ENCODE measurements around the gene KIF6. TPM values are rescaled to one million over a fixed set of nuclear protein-coding genes. Genes with fewer than 3 reads are reported as not detected.

KIF6 gene
- polyA plus RNA-seq, 4 donors = 0.18 to 1.2 TPM; not detected in 2

DNA sequence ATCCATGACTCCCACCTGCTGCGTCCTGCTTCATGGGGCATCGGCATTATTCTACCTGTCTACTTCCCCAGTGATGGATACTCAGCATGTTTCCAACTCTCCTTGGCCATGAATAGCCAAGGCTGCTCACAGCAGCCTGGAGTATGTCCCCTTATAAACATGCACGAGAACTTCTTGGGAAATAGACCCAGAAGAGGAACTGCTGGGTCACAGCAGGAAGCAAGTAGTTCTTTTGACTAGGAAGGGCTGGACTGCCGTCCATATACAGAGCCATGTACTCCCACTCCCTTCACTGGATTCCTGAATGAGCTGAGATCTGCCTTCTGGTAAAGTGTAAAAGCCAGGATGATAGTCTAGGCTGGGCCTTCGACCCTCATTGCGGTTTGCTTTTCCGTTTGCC is 296.4 kb downstream of the KIF6 start:
- no peak for FAIRE-seq

DNA sequence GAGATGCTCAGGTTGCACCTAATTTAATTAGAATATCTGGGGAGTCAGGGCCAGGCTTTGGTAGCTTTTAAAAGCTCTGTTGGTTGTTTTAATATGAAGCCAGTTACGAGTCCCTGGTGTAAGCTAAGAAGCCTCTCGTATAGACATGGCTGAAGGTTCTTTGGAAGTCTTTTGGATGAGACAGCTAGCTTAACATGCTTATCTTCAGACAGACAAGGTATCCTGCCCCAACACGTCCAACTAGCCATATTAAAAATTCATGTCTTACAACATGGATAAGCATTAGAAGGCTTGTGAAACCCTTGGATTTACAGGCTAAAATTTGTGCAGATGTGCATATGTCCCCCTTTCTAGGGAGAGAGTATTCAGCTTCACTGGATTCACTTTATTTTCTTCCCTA is 297.1 kb downstream of the KIF6 start:
- Histone ChIP-seq H3K4me3 (ENCODE audit: low read depth in 1 of 3, low read length in 3 of 3) (no peak overlapping the region), H3K36me3 (ENCODE audit: control insufficient read depth in 3 of 3, insufficient read depth in 2 of 3, low read depth in 1 of 3, low read length in 3 of 3) (no peaks in the 10 kb centered on the region), H3K4me1 (ENCODE audit: control insufficient read depth in 3 of 3, insufficient read depth in 2 of 3, low read depth in 1 of 3, low read length in 2 of 3) (peaks cover 0 to 2% (median 2%) of the 10 kb centered on the region in 3 donors), H3K27me3 (ENCODE audit: control insufficient read depth in 3 of 3, insufficient read depth in 3 of 3, low read length in 3 of 3) (no peaks in the 10 kb centered on the region), H3K9me3 (ENCODE audit: control insufficient read depth in 2 of 2, insufficient read depth in 1 of 2, low read depth in 1 of 2, low read length in 1 of 2) (no peaks in the 10 kb centered on the region), H3K27ac (ENCODE audit: low read depth in 1 of 3, low read length in 2 of 3) (no peak overlapping the region)
- DNase-seq = no peak
- FAIRE-seq = no peak
- WGBS, 3 donors = 81 to 86% (median 86%) methylated on average over 3 of the region's 3 CpGs

More for the DNA sequence above, 296.4 kb downstream of the KIF6 start:
- Histone ChIP-seq H3K36me3 (ENCODE audit: control insufficient read depth in 3 of 3, insufficient read depth in 2 of 3, low read depth in 1 of 3, low read length in 3 of 3) (no peaks in the 10 kb centered on the region), H3K4me3 (ENCODE audit: low read depth in 1 of 3, low read length in 3 of 3) (no peak overlapping the region), H3K4me1 (ENCODE audit: control insufficient read depth in 3 of 3, insufficient read depth in 2 of 3, low read depth in 1 of 3, low read length in 2 of 3) (peaks cover 0 to 2% (median 2%) of the 10 kb centered on the region in 3 donors), H3K27ac (ENCODE audit: low read depth in 1 of 3, low read length in 2 of 3) (no peak overlapping the region), H3K27me3 (ENCODE audit: control insufficient read depth in 3 of 3, insufficient read depth in 3 of 3, low read length in 3 of 3) (no peaks in the 10 kb centered on the region), H3K9me3 (ENCODE audit: control insufficient read depth in 2 of 2, insufficient read depth in 1 of 2, low read depth in 1 of 2, low read length in 1 of 2) (no peaks in the 10 kb centered on the region)
- WGBS, 3 donors = 82 to 92% (median 89%) methylated on average over 7 of the region's 7 CpGs
- DNase-seq = no peak

DNA sequence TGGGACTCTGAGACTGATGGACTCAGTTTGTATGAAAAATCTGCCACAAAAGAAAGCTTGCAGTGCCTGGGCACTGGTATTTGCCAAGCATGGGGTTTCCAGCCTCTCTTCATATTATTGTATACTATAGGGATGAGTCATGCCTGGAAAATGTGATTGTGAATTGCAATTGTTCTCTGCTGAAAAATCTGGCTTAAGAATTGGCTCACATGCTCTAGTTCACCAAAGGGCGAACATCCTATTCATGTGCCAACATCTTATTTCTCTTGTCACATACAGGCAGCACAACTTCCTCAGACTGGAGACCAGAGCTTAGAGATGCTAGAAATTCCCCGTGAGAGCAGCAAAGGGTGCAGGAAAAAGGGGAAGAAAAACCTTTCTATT is 299.1 kb downstream of the KIF6 start:
- WGBS, 3 donors = 55 to 84% (median 67%) methylated on average over 2 of the region's 2 CpGs
- no peaks in the 10 kb centered on the region for H3K9me3 ChIP-seq (ENCODE audit: control insufficient read depth in 2 of 2, insufficient read depth in 1 of 2, low read depth in 1 of 2, low read length in 1 of 2)
- DNase-seq (no peak), FAIRE-seq (no peak)
- no peak overlapping the region for H3K4me3 ChIP-seq (ENCODE audit: low read depth in 1 of 3, low read length in 3 of 3)
- H3K27me3 ChIP-seq (ENCODE audit: control insufficient read depth in 3 of 3, insufficient read depth in 3 of 3, low read length in 3 of 3) = no peaks in the 10 kb centered on the region
- H3K27ac ChIP-seq (ENCODE audit: low read depth in 1 of 3, low read length in 2 of 3) = no peak overlapping the region
- H3K4me1 ChIP-seq (ENCODE audit: control insufficient read depth in 3 of 3, insufficient read depth in 2 of 3, low read depth in 1 of 3, low read length in 2 of 3) = peaks cover 0 to 2% (median under 1%) of the 10 kb centered on the region in 3 donors
- no peaks in the 10 kb centered on the region for H3K36me3 ChIP-seq (ENCODE audit: control insufficient read depth in 3 of 3, insufficient read depth in 2 of 3, low read depth in 1 of 3, low read length in 3 of 3)

DNA sequence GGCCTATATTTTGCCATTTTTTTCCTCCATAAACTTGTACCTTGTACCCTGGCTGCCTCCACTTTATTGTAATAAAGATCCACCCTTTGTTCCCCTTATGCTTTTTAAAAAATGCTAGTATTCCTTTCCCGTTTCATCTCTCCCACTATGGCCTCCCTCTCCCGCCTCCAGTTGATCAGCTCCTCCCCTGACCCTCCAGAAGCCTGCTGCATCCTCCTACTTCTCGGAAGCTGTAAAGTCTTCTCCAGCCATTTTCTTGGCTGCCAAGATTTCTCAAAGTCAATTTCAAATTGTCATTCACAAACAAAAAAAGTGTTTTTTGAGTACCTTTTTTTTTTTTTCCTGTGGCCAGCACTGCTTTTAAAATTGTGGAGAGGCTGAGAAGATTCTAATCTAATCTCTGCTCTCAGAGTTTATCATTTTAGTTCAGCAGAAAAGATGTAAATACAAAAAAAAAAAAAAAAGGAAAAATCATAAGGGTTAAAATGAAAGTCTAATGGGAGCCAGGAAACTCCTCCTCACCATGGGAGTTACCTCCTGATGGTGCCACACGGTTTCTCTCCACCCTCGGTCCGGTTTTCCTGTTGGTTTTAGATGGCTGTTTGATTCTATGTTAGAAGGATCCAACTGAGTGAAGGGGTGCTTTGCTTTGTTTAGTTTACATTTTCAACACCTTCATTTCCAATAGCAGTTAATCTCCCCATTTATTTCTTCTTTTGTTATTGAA is 299.7 kb downstream of the KIF6 start:
- Histone ChIP-seq H3K4me1 (ENCODE audit: control insufficient read depth in 3 of 3, insufficient read depth in 2 of 3, low read depth in 1 of 3, low read length in 2 of 3) (no peaks in the 10 kb centered on the region), H3K27ac (ENCODE audit: low read depth in 1 of 3, low read length in 2 of 3) (no peak overlapping the region), H3K27me3 (ENCODE audit: control insufficient read depth in 3 of 3, insufficient read depth in 3 of 3, low read length in 3 of 3) (no peaks in the 10 kb centered on the region), H3K9me3 (ENCODE audit: control insufficient read depth in 2 of 2, insufficient read depth in 1 of 2, low read depth in 1 of 2, low read length in 1 of 2) (no peaks in the 10 kb centered on the region), H3K36me3 (ENCODE audit: control insufficient read depth in 3 of 3, insufficient read depth in 2 of 3, low read depth in 1 of 3, low read length in 3 of 3) (no peaks in the 10 kb centered on the region), H3K4me3 (ENCODE audit: low read depth in 1 of 3, low read length in 3 of 3) (no peak overlapping the region)
- no peak for FAIRE-seq
- 43 to 63% (median 50%) methylated on average over 6 of the region's 6 CpGs for WGBS, 3 donors
- no peak for DNase-seq

DNA sequence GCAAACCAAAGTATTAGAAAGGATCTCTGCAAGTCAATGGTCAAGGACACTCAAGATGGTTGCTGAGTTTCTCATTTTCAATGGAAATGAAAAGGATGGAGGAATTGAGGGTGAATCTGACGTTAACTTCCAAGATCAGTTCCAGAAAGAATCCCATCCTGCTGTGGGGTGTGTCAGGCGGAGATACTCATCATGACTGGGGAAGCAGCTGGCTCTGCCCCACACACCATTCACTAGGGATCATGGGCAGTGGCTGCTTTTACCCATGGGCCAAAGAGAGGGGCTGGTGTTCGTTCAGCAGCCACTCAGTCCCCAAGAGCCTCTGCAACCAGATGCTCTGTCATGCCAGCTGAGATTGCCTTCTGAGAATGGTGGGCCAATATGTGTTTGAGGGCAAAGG is 300.4 kb downstream of the KIF6 start:
- FAIRE-seq (no peak), DNase-seq (no peak)
- Histone ChIP-seq H3K9me3 (ENCODE audit: control insufficient read depth in 2 of 2, insufficient read depth in 1 of 2, low read depth in 1 of 2, low read length in 1 of 2) (no peaks in the 10 kb centered on the region), H3K27ac (ENCODE audit: low read depth in 1 of 3, low read length in 2 of 3) (no peak overlapping the region), H3K4me3 (ENCODE audit: low read depth in 1 of 3, low read length in 3 of 3) (no peak overlapping the region), H3K4me1 (ENCODE audit: control insufficient read depth in 3 of 3, insufficient read depth in 2 of 3, low read depth in 1 of 3, low read length in 2 of 3) (no peaks in the 10 kb centered on the region), H3K36me3 (ENCODE audit: control insufficient read depth in 3 of 3, insufficient read depth in 2 of 3, low read depth in 1 of 3, low read length in 3 of 3) (no peaks in the 10 kb centered on the region), H3K27me3 (ENCODE audit: control insufficient read depth in 3 of 3, insufficient read depth in 3 of 3, low read length in 3 of 3) (no peaks in the 10 kb centered on the region)
- WGBS, 3 donors = 86 to 88% (median 87%) methylated on average over 3 of the region's 3 CpGs

DNA sequence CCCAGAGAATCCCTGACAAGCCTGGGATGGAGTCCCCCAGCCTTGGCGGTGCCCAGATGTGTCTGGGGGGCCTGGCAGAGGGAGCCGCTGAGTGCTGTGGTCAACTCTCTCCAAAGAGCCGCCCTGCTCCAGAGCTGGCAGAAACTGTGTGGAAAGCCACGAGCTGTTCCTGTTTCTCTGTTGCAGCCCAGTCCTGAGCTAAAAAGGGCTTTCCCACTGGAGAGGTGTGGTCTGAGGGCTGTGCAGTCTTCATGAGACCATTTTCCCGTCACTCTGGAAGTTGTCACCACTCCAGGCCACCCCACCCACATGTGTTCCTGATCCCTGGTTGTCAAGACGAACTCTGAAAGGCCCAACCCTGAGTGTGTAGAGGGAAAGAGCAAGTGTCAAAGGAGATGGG is 303.0 kb downstream of the KIF6 start:
- Histone ChIP-seq H3K27me3 (ENCODE audit: control insufficient read depth in 3 of 3, insufficient read depth in 3 of 3, low read length in 3 of 3) (no peaks in the 10 kb centered on the region), H3K4me3 (ENCODE audit: low read depth in 1 of 3, low read length in 3 of 3) (no peak overlapping the region), H3K4me1 (ENCODE audit: control insufficient read depth in 3 of 3, insufficient read depth in 2 of 3, low read depth in 1 of 3, low read length in 2 of 3) (no peaks in the 10 kb centered on the region), H3K9me3 (ENCODE audit: control insufficient read depth in 2 of 2, insufficient read depth in 1 of 2, low read depth in 1 of 2, low read length in 1 of 2) (no peaks in the 10 kb centered on the region), H3K36me3 (ENCODE audit: control insufficient read depth in 3 of 3, insufficient read depth in 2 of 3, low read depth in 1 of 3, low read length in 3 of 3) (no peaks in the 10 kb centered on the region), H3K27ac (ENCODE audit: low read depth in 1 of 3, low read length in 2 of 3) (no peak overlapping the region)
- 50 to 67% (median 66%) methylated on average over 6 of the region's 6 CpGs for WGBS, 3 donors
- DNase-seq (no peak), FAIRE-seq (no peak)

DNA sequence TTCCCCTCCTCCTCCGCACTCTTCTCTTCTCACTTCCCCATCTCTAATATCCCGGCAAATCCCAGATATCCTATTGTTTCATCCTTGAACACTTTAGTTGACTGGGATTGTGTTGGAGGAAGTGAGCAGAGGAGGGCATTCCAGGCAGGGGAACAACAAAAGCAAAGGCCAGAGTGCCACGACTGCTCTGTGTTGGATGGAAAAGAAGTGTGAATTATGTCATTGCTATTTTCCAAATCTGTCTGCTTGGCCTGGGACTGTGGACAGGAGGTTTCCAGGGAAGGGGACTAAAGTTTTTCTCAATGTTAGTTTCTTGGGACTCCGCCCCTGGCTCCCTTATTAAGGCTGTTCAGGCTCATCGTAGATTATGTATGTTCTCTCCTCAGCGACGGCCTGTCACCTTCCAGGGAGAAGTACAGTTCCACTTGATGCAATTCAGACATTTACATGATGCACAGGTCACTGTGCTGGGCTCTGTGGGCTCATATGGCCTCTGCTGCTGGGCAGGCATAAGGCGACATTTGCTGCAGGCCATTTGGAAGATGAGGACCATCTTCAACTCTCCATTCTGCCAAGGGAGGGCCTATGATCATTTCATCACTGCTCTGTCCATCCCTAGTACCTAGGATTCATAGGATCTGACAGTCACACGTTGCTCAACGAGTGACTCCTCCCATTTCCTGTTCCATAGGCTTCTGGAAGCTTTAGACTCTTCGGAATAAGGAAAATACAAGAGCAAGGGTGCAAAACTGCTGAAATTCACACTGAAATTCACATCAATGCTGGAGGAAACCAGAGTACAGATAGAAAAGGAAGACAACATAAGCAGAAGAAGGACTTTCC is 303.6 kb downstream of the KIF6 start:
- Histone ChIP-seq H3K27ac (ENCODE audit: low read depth in 1 of 3, low read length in 2 of 3) (no peak overlapping the region), H3K27me3 (ENCODE audit: control insufficient read depth in 3 of 3, insufficient read depth in 3 of 3, low read length in 3 of 3) (no peaks in the 10 kb centered on the region), H3K4me1 (ENCODE audit: control insufficient read depth in 3 of 3, insufficient read depth in 2 of 3, low read depth in 1 of 3, low read length in 2 of 3) (no peaks in the 10 kb centered on the region)

DNA sequence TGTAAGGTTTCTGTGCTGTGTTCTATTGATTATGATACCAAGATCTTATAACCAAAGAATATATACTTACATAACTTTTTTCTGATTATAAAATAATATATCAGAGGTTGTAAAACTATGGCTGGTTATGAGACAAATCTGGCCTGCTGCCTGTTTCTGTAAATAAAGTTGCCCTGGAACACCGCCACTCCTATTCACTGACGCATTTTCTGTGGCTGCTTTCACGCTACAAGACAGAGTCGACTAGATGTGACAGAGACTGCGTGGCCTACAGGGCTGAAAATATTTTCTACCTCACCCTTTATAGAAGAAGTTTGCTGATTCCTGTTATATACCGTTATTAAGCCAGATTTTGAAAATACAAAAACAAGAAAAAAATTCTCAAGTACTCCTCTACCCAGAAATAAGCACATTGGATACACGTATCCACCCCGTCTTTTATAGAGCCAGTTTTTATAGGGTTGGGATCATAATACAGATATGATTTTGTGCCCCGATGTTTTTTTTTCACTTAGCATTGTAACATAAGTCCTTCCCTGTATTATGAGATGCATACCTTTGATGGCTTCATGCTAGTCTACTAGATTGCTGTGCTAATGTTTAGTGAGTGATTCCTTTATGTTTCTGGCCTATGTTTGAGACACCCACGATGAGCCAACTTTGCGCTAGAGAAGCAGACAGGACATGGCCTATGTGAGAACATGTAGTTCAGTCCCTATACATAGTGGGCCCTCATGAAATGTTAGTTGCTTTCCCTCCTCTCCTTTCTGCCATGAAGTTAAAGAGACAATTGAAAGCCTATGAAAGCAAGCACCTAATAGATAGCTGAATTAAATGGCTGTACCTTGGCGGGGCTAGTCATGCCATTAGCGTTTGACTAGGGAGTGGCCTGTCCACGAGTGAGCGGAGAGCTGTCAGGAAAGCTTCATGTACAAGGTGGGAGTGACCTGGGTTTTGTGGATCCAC is 304.6 kb downstream of the KIF6 start:
- Histone ChIP-seq H3K4me1 (ENCODE audit: control insufficient read depth in 3 of 3, insufficient read depth in 2 of 3, low read depth in 1 of 3, low read length in 2 of 3) (no peaks in the 10 kb centered on the region), H3K36me3 (ENCODE audit: control insufficient read depth in 3 of 3, insufficient read depth in 2 of 3, low read depth in 1 of 3, low read length in 3 of 3) (no peaks in the 10 kb centered on the region), H3K27ac (ENCODE audit: low read depth in 1 of 3, low read length in 2 of 3) (no peak overlapping the region), H3K9me3 (ENCODE audit: control insufficient read depth in 2 of 2, insufficient read depth in 1 of 2, low read depth in 1 of 2, low read length in 1 of 2) (no peaks in the 10 kb centered on the region), H3K4me3 (ENCODE audit: low read depth in 1 of 3, low read length in 3 of 3) (no peak overlapping the region), H3K27me3 (ENCODE audit: control insufficient read depth in 3 of 3, insufficient read depth in 3 of 3, low read length in 3 of 3) (no peaks in the 10 kb centered on the region)
- DNase-seq = peak in 1 of 2 donors; percentile 21
- FAIRE-seq = no peak
- WGBS, 3 donors = 47 to 70% (median 58%) methylated on average over 15 of the region's 15 CpGs

More for the DNA sequence above, 303.6 kb downstream of the KIF6 start:
- WGBS, 3 donors = 78 to 84% (median 79%) methylated on average over 11 of the region's 11 CpGs
- Histone ChIP-seq H3K36me3 (ENCODE audit: control insufficient read depth in 3 of 3, insufficient read depth in 2 of 3, low read depth in 1 of 3, low read length in 3 of 3) (no peaks in the 10 kb centered on the region), H3K9me3 (ENCODE audit: control insufficient read depth in 2 of 2, insufficient read depth in 1 of 2, low read depth in 1 of 2, low read length in 1 of 2) (no peaks in the 10 kb centered on the region), H3K4me3 (ENCODE audit: low read depth in 1 of 3, low read length in 3 of 3) (no peak overlapping the region)
- FAIRE-seq (no peak), DNase-seq (no peak)

Measured in small intestine (tissue), 7 donors.